ENCODE data around the gene PAPPA.

Gene PAPPA

GRCh38 chr9:116368680-116369079 is 215.1 kb downstream of the PAPPA start:
- H3K27ac ChIP-seq (ENCODE audit: extremely low read depth, low read depth, low read length) = no peak overlapping the region
- H3K36me3 ChIP-seq (ENCODE audit: control insufficient read depth in 2 of 2, insufficient read depth in 1 of 2, low read length in 2 of 2) = no peaks in the 10 kb centered on the region
- H3K9me3 ChIP-seq (ENCODE audit: control insufficient read depth, insufficient read depth, low read depth, low read length) = no peaks in the 10 kb centered on the region
- H3K4me3 ChIP-seq (ENCODE audit: low read depth, low read length) = no peak overlapping the region
- POLR2A ChIA-PET = no interaction called here
- no peak for TF ChIP-seq ZEB2 (tag by site-specific recombination; IDR thresholded peaks at IDR 0.05)
- no peak for TF ChIP-seq ZNF19 (tag by site-specific recombination; IDR thresholded peaks at IDR 0.05; ENCODE audit: low read depth)
- no peak for TF ChIP-seq ZNF776 (tag by site-specific recombination; IDR thresholded peaks at IDR 0.05; ENCODE audit: borderline replicate concordance)
- TF ChIP-seq ZNF366 (tag by site-specific recombination; conservative IDR thresholded peaks at IDR 0.05) = no peak
- no peak for TF ChIP-seq ZSCAN16 (tag by site-specific recombination; IDR thresholded peaks at IDR 0.05)
- no peak for TF ChIP-seq ZNF398 (tag by site-specific recombination; IDR thresholded peaks at IDR 0.05)
- no peak for TF ChIP-seq ZNF561 (tag by site-specific recombination; IDR thresholded peaks at IDR 0.05; ENCODE audit: borderline replicate concordance)
- no peak for TF ChIP-seq ZNF654 (tag by site-specific recombination; IDR thresholded peaks at IDR 0.05; ENCODE audit: low read depth)
- no peak for TF ChIP-seq ZNF350 (tag by site-specific recombination; IDR thresholded peaks at IDR 0.05)
- CTCF ChIA-PET = no interaction called here
- peaks cover 7% of the 10 kb centered on the region for H3K4me1 ChIP-seq (ENCODE audit: control insufficient read depth, insufficient read depth, low read length)

- CTCF ChIA-PET = interaction anchor here (0.7 to 1.2 kb wide), 2 partner anchors 139 to 202 kb away, joined by 3 read pairs; no protein-coding TSS in a partner anchor
These were observed 216.1 kb downstream of the PAPPA start for GRCh38 chr9:116369706-116370105.

GRCh38 chr9:116370556-116370955 is 217.0 kb downstream of the PAPPA start:
- CTCF ChIA-PET = interaction anchor here (0.7 to 1.2 kb wide), 2 partner anchors 140 to 201 kb away, joined by 3 read pairs; no protein-coding TSS in a partner anchor

More at GRCh38 chr9:116369706-116370105, 216.1 kb downstream of the PAPPA start:
- POLR2A ChIA-PET = no interaction called here
- no peak overlapping the region for H3K4me3 ChIP-seq (ENCODE audit: low read depth, low read length)
- H3K36me3 ChIP-seq (ENCODE audit: control insufficient read depth in 2 of 2, insufficient read depth in 1 of 2, low read length in 2 of 2) = no peaks in the 10 kb centered on the region
- TF ChIP-seq HOXA7 (CRISPR knock-in tag; IDR thresholded peaks at IDR 0.05; ENCODE audit: borderline replicate concordance) (no peak), GLI4 (tag by site-specific recombination; IDR thresholded peaks at IDR 0.05) (no peak), ZNF16 (tag by site-specific recombination; IDR thresholded peaks at IDR 0.05; ENCODE audit: low read depth) (no peak), ZNF707 (tag by site-specific recombination; IDR thresholded peaks at IDR 0.05) (no peak), SCRT2 (tag by site-specific recombination; IDR thresholded peaks at IDR 0.05) (no peak), ZNF112 (tag by site-specific recombination; IDR thresholded peaks at IDR 0.05) (no peak), PRDM4 (tag by site-specific recombination; IDR thresholded peaks at IDR 0.05) (no peak)
- no peaks in the 10 kb centered on the region for H3K9me3 ChIP-seq (ENCODE audit: control insufficient read depth, insufficient read depth, low read depth, low read length)
- peaks cover 7% of the 10 kb centered on the region for H3K4me1 ChIP-seq (ENCODE audit: control insufficient read depth, insufficient read depth, low read length)
- no peak overlapping the region for H3K27ac ChIP-seq (ENCODE audit: extremely low read depth, low read depth, low read length)

More at GRCh38 chr9:116370556-116370955, 217.0 kb downstream of the PAPPA start:
- H3K9me3 ChIP-seq (ENCODE audit: control insufficient read depth, insufficient read depth, low read depth, low read length) = no peaks in the 10 kb centered on the region
- no peak overlapping the region for H3K4me3 ChIP-seq (ENCODE audit: low read depth, low read length)
- H3K4me1 ChIP-seq (ENCODE audit: control insufficient read depth, insufficient read depth, low read length) = peaks cover under 1% of the 10 kb centered on the region
- no peaks in the 10 kb centered on the region for H3K36me3 ChIP-seq (ENCODE audit: control insufficient read depth in 2 of 2, insufficient read depth in 1 of 2, low read length in 2 of 2)
- POLR2A ChIA-PET = no interaction called here
- no peak for TF ChIP-seq ZNF26 (tag by site-specific recombination; IDR thresholded peaks at IDR 0.05)
- H3K27ac ChIP-seq (ENCODE audit: extremely low read depth, low read depth, low read length) = no peak overlapping the region

Measured in HEK293 (cell line).